Epidermal melanocyte (primary cell): Measurements from ENCODE around the gene FCAR.
"Not testable (repeated sequence)": the region's sequence is repeated elsewhere in the genome, so short reads cannot be mapped to it uniquely, and the experiment has no call there.

Experiments
- DNase-seq: peaks from one replicate; pipeline ENCODE4 v3.0.0; 2011; ENCODE audit warnings: low spot score; ENCODE audit not compliant: insufficient read length

The FCAR gene

GRCh38 chr19:54873990-54874389, at the start of gene FCAR:
FCAR (plus strand) TSS chr19:54874235; CDS start chr19:54874290, 55 bp downstream.
- DNase-seq = no peak

- DNase-seq = not testable (repeated sequence)
Observed at GRCh38 chr19:54824416-54824815, 49.6 kb upstream of the FCAR start.

- DNase-seq = not testable (repeated sequence)
Observed at GRCh38 chr19:54825326-54825725, 48.7 kb upstream of the FCAR start.

- not testable (repeated sequence) for DNase-seq
Observed at GRCh38 chr19:54828064-54828463, 46.0 kb upstream of the FCAR start.

GRCh38 chr19:54832496-54832895, 41.5 kb upstream of the FCAR start, which contains the start of gene KIR2DS4:
KIR2DS4 (plus strand) TSS chr19:54832676.
- not testable (repeated sequence) for DNase-seq

GRCh38 chr19:54835126-54835525, 38.9 kb upstream of the FCAR start:
- DNase-seq = not testable (repeated sequence)

GRCh38 chr19:54837522-54837921, 36.5 kb upstream of the FCAR start:
- not testable (repeated sequence) for DNase-seq

- DNase-seq = not testable (repeated sequence)
Observed at GRCh38 chr19:54843171-54843570, 30.9 kb upstream of the FCAR start.

- DNase-seq = not testable (repeated sequence)
Observed at GRCh38 chr19:54850061-54850640, 23.9 kb upstream of the FCAR start, which contains the start of gene KIR3DL2. KIR3DL2 (plus strand) TSS chr19:54850443; CDS start chr19:54850476, 33 bp downstream.

GRCh38 chr19:54850930-54851329, 23.1 kb upstream of the FCAR start:
- no peak for DNase-seq

- no peak for DNase-seq
Observed at GRCh38 chr19:54851353-54851752, 22.7 kb upstream of the FCAR start.

GRCh38 chr19:54855241-54855640, 18.8 kb upstream of the FCAR start:
- not testable (repeated sequence) for DNase-seq

- DNase-seq = not testable (repeated sequence)
Observed at GRCh38 chr19:54858476-54858875, 15.6 kb upstream of the FCAR start.

- DNase-seq = not testable (repeated sequence)
Observed at GRCh38 chr19:54859421-54859820, 14.6 kb upstream of the FCAR start.

GRCh38 chr19:54863459-54863858, 10.6 kb upstream of the FCAR start:
- not testable (repeated sequence) for DNase-seq

GRCh38 chr19:54871696-54872095, 2.3 kb upstream of the FCAR start:
- no peak for DNase-seq

GRCh38 chr19:54875506-54875905, 1.5 kb downstream of the FCAR start:
- DNase-seq = no peak

GRCh38 chr19:54877471-54877870, 3.4 kb downstream of the FCAR start:
- no peak for DNase-seq

GRCh38 chr19:54881884-54882283, 7.8 kb downstream of the FCAR start:
- no peak for DNase-seq

- DNase-seq = no peak
Observed at GRCh38 chr19:54882758-54883157, 8.7 kb downstream of the FCAR start.

GRCh38 chr19:54883228-54883627, 9.2 kb downstream of the FCAR start:
- DNase-seq = no peak

- DNase-seq = no peak
Observed at GRCh38 chr19:54888239-54888638, 14.2 kb downstream of the FCAR start.

- DNase-seq = no peak
Observed at GRCh38 chr19:54889566-54889965, 15.5 kb downstream of the FCAR start.
